Heart right ventricle (tissue), 16 donors: ENCODE measurements around the gene PRKAR2A. TPM values are rescaled to one million over a fixed set of nuclear protein-coding genes. Genes with fewer than 3 reads are reported as not detected.
"Not testable (repeated sequence)": the region's sequence is repeated elsewhere in the genome, so short reads cannot be mapped to it uniquely, and the experiment has no call there.

Source experiments
- ATAC-seq, 8 donors: fragments of 200-7000 bp; cut with Tn5 transposase; one replicate each; pipeline ENCODE4 v1.9.1; 2020; ENCODE audit warnings: mild to moderate bottlenecking in 8 of 8, moderate library complexity in 8 of 8, moderate number of reproducible peaks in 1 of 8
- DNase-seq, 2 donors: peaks; one replicate each; pipeline ENCODE4 v3.0.0-alpha.2; 2020
- H3K27ac ChIP-seq, 10 donors: fragments of 200-600 bp; sonication (generic) in 2 of 10; one replicate each; pipeline versions ENCODE4 v1.5.0 to v1.8.0; 2020 to 2022; ENCODE audit warnings: mild to moderate bottlenecking in 3 of 10
- H3K27me3 ChIP-seq, 7 donors: fragments of 200-600 bp; one replicate each; pipeline ENCODE4 v1.8.0; 2021 to 2022; ENCODE audit warnings: mild to moderate bottlenecking in 2 of 7
- H3K36me3 ChIP-seq, 9 donors: fragments of 200-600 bp; sonication (generic) in 1 of 9; one replicate each; pipeline versions ENCODE4 v1.5.0 to v1.8.0; 2020 to 2022; ENCODE audit warnings: mild to moderate bottlenecking in 2 of 9
- H3K4me1 ChIP-seq, 9 donors: fragments of 200-600 bp; sonication (generic) in 1 of 9; one replicate each; pipeline versions ENCODE4 v1.5.0 to v1.8.0; 2020 to 2022; ENCODE audit warnings: mild to moderate bottlenecking in 4 of 9
- H3K4me3 ChIP-seq, 10 donors: fragments of 200-600 bp; sonication (generic) in 2 of 10; one replicate each; pipeline versions ENCODE4 v1.5.0 to v1.8.0; 2020 to 2022; ENCODE audit warnings: mild to moderate bottlenecking in 7 of 10, moderate library complexity in 2 of 10
- H3K9me3 ChIP-seq, 11 donors: fragments of 200-600 bp in 10 of 11; sonication (generic) in 2 of 11; one replicate each; pipeline versions ENCODE4 v1.5.0 to v1.8.0; 2013 to 2022; ENCODE audit warnings: mild to moderate bottlenecking in 2 of 11, control low read depth in 1 of 11, moderate library complexity in 1 of 11
- WGBS, 2 donors: extraction: QIAGEN DNeasy Blood & Tissue Kit; methylation state at CpG; one replicate each; pipeline ENCODE4 v1.1.7; 2013; ENCODE audit warnings: inconsistent platforms in 1 of 2; 5-methylcytosine and 5-hydroxymethylcytosine counted together
- intact Hi-C, 10 donors: fragments of 100-400 bp; cut with DNase I; formaldehyde crosslinking; loops; one replicate each; pipeline versions ENCODE4 v1.11.1 to v1.14.2; 2022
- polyA plus RNA-seq, 2 donors: library from polyadenylated mRNA; stranded (reverse); fragments of 200-250 nt; gene quantifications; one replicate each; pipeline ENCODE4 v1.2.3, GENCODE V29; 2013
- total RNA-seq, 10 donors: library from RNA; stranded (reverse); fragmentation: NEBNext Ultra II Directional in 3 of 10; extraction: Animal tissue kit (Norgen Biotek cat#: 25700) in 3 of 10; gene quantifications; one replicate each; pipeline versions ENCODE4 v1.2.1 to v1.2.4, GENCODE V29; 2021 to 2023
- TF ChIP-seq, protein P1 (sequence below), 9 donors: fragments of 200-600 bp; sonication (generic) in 2 of 9; IDR thresholded peaks; one replicate each; pipeline versions ENCODE4 v1.5.0 to v1.8.0; 2021 to 2022; ENCODE audit warnings: antibody characterized with exemption in 9 of 9, mild to moderate bottlenecking in 5 of 9, moderate library complexity in 1 of 9
- donor health status: Arrhythmogenic right ventricular cardiomyopathy.
- donor health status: ischemic (EF 13 %, LVEDD 7.1; RV severe dilation, severe dysfunction).
- donor health status: healthy with polysubstance abuse.
- donor health status: DM: no; HTN: yes; CAD: no.
- donor health status: DM: no; HTN: no; CAD: no.
- donor health status: ischemic (EF 25% LVEDD 6.9; RV normal size, moderate dysfunction).
- donor health status: ischemic (EF 25% LVEDD 5.7; RV mildly dilated, moderate dysfunction).
- donor health status: healthy.
- donor health status: DM: yes; HTN: yes; CAD: no.
- donor health status: Ischemic cardiomyopathy.
- donor health status: ischemic (EF 35%, LVEDD 5.7; RV mildly dilated, moderate dysfunction).
- donor health status: nonischemic (EF 11% LVEDD 7.7; RV severe dilation, severe dysfunction).
- donor health status: DM: yes; HTN: yes; CAD: no.
- donor health status: PGD.
- donor health status: ischemic (EF 29% LVEDD 5.4; RV normal size, mild dysfunction).
- donor health status: nonischemic (EF 23%, LVEDD 6.1; RV moderate dilation, normal function).

PRKAR2A gene
- total and polyA plus RNA-seq, 12 donors = 11.3 to 55.7 (median 44.4) TPM

DNA sequence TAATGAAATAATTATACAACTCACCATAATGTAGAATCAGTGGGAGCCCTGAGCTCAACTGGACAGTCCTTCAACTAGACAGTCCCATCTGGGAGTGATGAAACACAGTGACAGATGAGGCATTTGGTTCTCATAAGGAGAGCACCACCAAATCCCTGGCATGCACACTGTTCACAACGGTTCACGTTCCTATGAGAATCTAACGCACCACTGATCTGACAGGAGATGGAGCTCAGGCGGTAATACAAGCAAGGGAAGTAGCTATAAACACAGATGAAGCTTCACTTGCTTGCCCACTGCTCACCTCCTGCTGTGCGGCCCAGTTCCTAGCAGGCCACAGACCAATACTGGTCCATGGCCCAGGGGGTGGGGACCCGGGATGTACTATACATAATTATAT is 17.0 kb downstream of the PRKAR2A start:
- Histone ChIP-seq H3K4me1 (peaks cover 0 to 34% (median 9%) of the 10 kb centered on the region in 9 donors), H3K36me3 (peaks cover 0 to 10% (median 0%) of the 10 kb centered on the region in 9 donors), H3K9me3 (no peaks in the 10 kb centered on the region), H3K27ac (no peak overlapping the region), H3K4me3 (no peak overlapping the region), H3K27me3 (no peaks in the 10 kb centered on the region)
- DNase-seq = no peak
- ATAC-seq = peak in 1 of 8 donors; percentile 48
- TF ChIP-seq, protein P1, sequence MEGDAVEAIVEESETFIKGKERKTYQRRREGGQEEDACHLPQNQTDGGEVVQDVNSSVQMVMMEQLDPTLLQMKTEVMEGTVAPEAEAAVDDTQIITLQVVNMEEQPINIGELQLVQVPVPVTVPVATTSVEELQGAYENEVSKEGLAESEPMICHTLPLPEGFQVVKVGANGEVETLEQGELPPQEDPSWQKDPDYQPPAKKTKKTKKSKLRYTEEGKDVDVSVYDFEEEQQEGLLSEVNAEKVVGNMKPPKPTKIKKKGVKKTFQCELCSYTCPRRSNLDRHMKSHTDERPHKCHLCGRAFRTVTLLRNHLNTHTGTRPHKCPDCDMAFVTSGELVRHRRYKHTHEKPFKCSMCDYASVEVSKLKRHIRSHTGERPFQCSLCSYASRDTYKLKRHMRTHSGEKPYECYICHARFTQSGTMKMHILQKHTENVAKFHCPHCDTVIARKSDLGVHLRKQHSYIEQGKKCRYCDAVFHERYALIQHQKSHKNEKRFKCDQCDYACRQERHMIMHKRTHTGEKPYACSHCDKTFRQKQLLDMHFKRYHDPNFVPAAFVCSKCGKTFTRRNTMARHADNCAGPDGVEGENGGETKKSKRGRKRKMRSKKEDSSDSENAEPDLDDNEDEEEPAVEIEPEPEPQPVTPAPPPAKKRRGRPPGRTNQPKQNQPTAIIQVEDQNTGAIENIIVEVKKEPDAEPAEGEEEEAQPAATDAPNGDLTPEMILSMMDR (IDR thresholded peaks at IDR 0.05) = no peak
- WGBS, 2 donors = 69 to 79% methylated on average over 6 of the region's 6 CpGs
- intact Hi-C loops = no loop called here

DNA sequence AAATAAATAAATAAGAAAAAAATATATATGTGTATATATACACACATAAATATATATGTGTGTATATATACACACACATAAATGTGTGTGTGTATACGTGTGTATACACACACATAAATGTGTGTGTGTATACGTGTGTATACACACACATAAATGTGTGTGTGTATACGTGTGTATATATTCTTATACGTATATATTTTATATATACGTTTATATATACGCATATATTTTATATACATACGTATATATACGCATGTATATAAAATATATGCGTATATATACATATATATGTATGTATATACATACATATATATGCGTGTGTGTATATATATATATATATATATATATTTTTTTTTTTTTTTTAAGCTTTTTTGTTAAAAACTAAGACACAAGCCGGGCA is 18.1 kb downstream of the PRKAR2A start:
- ATAC-seq = not testable (repeated sequence)

DNA sequence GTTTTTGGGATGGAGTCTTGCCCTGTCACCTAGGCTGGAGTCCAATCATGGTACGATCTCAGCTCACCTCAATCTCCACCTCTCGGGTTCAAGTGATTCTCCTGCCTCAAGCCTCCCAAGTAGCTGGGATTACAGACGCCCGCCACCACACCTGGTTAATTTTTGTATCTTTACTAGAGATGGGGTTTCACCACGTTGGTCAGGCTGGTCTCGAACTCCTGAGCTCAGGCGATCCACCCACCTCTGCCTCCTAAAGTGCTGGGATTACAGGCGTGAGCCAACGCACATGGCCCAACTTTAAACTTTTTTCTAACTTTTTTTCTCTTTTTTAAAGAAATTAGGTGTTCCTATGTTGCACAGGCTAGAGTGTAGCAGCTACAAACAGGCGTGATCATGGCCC is 19.8 kb downstream of the PRKAR2A start:
- H3K4me1 ChIP-seq = peaks cover 0 to 26% (median 9%) of the 10 kb centered on the region in 9 donors
- H3K4me3 ChIP-seq, H3K36me3 ChIP-seq, DNase-seq, intact Hi-C loops, H3K9me3 ChIP-seq, ATAC-seq, H3K27ac ChIP-seq, H3K27me3 ChIP-seq: not testable (repeated sequence)
- 93 to 96% methylated on average over 10 of the region's 10 CpGs for WGBS, 2 donors

More for the DNA sequence above, 18.1 kb downstream of the PRKAR2A start:
- H3K36me3 ChIP-seq, H3K9me3 ChIP-seq, DNase-seq, H3K4me3 ChIP-seq, intact Hi-C loops, H3K27me3 ChIP-seq, H3K27ac ChIP-seq: not testable (repeated sequence)
- H3K4me1 ChIP-seq = peaks cover 0 to 26% (median 9%) of the 10 kb centered on the region in 9 donors
- 96% methylated on average over 11 of the region's 11 CpGs for WGBS, 2 donors

DNA sequence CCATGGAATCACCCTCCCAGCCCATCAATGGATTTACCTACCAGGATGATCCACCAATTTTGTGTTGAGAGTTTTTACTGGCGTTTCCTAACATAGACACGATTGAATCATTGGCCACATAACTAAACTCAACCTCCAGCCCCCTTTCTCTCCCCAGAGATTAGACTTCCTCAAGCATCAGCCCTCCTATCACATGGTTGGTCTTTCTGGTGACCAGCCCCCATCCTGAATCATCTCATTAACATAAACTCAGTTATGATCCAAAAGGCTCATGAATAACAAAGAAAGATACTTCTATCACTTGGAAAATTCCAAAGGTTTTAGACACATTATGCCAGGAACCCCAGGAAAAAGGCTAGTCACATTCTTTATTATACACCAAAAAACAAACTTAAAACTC is 21.2 kb downstream of the PRKAR2A start:
- no peaks in the 10 kb centered on the region for H3K9me3 ChIP-seq
- H3K27me3 ChIP-seq = no peaks in the 10 kb centered on the region
- H3K4me1 ChIP-seq = peaks cover 0 to 23% (median 8%) of the 10 kb centered on the region in 9 donors
- H3K27ac ChIP-seq = no peak overlapping the region
- ATAC-seq = peak in 4 of 8 donors; percentile 50 to 78 (median 66)
- peaks cover 0 to 7% (median 0%) of the 10 kb centered on the region in 9 donors for H3K36me3 ChIP-seq
- 41 to 60% methylated on average over 2 of the region's 2 CpGs for WGBS, 2 donors
- TF ChIP-seq, protein P1 (IDR thresholded peaks at IDR 0.05) = no peak
- no peak overlapping the region for H3K4me3 ChIP-seq
- intact Hi-C loops = no loop called here
- DNase-seq = no peak

DNA sequence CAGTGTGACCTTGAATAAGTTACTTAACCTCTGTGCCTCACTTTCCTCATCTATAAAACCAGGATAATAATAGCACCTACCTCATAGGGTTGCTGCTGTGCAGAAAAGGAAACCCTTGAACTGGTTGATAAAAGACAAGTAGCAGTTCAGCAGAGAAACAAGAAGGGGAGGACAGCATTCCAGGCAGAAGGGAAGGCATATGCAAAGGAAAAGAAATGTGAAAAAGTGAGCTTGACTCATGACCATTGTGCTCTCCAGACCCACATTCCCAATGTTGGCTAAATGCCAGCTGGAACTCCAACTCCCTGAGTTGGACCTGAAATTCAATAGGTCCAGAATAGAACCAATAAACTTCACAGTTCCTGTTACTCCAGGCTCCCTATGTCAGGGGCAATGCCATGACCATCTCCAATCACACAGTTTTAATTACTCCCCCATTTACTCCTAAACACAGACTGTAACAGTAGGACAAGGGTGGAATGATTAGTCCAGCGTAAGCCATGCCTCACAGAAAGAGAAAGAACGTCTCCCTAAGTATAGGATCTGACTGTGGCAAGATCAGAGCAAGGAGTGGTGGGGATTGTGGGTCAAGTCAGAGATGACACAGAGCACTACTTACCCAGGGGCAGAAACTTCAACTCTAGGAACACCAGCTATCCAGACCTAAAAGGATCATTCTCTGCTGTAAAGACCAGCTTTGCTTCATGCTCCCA is 26.9 kb downstream of the PRKAR2A start:
- 49 to 61% methylated on average over 2 of the region's 2 CpGs for WGBS, 2 donors
- H3K9me3 ChIP-seq = no peaks in the 10 kb centered on the region
- H3K27me3 ChIP-seq = no peaks in the 10 kb centered on the region
- DNase-seq (peak in 1 of 2 donors; percentile 34), ATAC-seq (peak; percentile 48 to 77 (median 67))
- peaks cover 10 to 25% (median 18%) of the 10 kb centered on the region in 9 donors for H3K4me1 ChIP-seq
- TF ChIP-seq, protein P1 (IDR thresholded peaks at IDR 0.05) = no peak
- H3K36me3 ChIP-seq = peaks cover 0 to 7% (median 0%) of the 10 kb centered on the region in 9 donors
- intact Hi-C loops = no loop called here
- H3K27ac ChIP-seq = peak overlapping the region in 7 of 10 donors; percentile 18 to 63 (median 30)
- no peak overlapping the region for H3K4me3 ChIP-seq
